Activated CD8-positive, alpha-beta memory T cell treated with anti-CD3 and anti-CD28 coated beads for 36 hours (primary cell): ENCODE data around the gene RNPEP. TPM values are rescaled to one million over a fixed set of nuclear protein-coding genes. Genes with fewer than 3 reads are reported as not detected.
"Not testable (repeated sequence)": the region's sequence is repeated elsewhere in the genome, so short reads cannot be mapped to it uniquely, and the experiment has no call there.

ENCODE experiments used
- CTCF ChIA-PET: fragments of 350-600 bp; sonication (Branson Sonifier 250); formaldehyde crosslinking; loops from one replicate; lab custom pipeline; 2021; ENCODE audit warnings: antibody characterized with exemption; lab: Charles Lee
- POLR2A ChIA-PET: fragments of 350-600 bp; sonication (Branson Sonifier 250); formaldehyde crosslinking; loops from one replicate; lab custom pipeline; 2021; ENCODE audit warnings: antibody characterized with exemption; lab: Charles Lee
- total RNA-seq, 2 experiments: library from RNA; stranded (reverse); gene quantifications; one replicate each; pipeline ENCODE4 v1.2.3, GENCODE V29; 2021

The RNPEP gene
- total RNA-seq, 2 experiments from 2014 or later, result 37.0 to 39.4 TPM

DNA sequence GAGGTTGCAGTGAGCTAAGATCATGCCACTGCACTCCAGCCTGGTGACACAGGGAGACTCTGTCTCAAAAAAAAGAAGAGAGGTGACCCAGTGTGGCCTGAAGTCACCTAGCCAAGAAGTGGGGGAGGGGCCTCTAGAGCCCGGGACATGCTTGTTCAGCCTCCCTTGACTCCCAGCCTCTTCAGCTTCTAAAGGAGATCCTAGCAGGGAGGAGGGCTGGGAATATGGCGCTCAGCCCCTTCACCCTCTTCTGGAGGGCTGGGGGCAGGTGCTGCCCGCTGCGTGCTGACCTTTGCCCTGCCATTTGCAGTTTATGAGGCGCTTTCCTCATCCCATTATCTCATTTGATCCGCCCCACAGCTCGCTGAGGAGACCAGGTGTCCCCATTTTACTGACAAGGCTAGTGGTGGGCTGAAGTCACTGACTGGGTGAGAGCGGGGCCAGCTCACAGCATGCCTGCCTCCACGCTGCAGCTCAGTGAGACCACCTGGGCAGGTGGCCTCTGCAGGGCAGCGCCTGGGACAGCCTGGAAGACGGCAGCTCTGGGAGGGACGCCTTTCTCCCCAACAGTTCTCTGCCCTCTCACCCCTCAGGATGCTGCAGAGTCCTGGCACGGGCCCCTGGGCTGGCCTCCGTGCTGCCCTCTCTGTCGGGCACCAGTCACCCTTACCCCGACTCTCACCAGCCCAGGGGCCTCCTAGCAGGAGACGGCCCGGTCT lies 35.5 kb downstream of the RNPEP start:
- ChIA-PET POLR2A (no interaction called here), CTCF (interaction anchor here (0.9 to 1.9 kb wide), 2 partner anchors 11 to 116 kb away, joined by 3 to 4 read pairs; no protein-coding TSS in a partner anchor)

GRCh38 chr1:202018468-202019234 lies 36.2 kb downstream of the RNPEP start:
- CTCF ChIA-PET, result no interaction called here

DNA sequence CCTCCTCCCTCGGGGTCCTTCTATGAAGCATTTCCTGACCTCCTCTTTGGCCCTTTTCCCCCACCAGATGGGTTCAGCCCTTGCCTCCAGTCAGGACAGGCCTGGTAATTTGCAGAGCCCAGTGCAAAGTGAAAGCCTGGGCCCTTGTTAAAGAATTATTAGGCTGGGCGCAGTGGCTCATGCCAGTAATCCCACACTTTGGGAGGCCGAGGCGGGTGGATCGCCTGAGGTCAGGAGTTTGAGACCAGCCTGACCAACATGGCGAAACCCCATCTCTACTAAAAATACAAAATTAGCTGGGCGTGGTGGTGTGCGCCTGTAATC lies 36.7 kb downstream of the RNPEP start:
- POLR2A ChIA-PET, CTCF ChIA-PET: not testable (repeated sequence)

More at GRCh38 chr1:202018468-202019234, 36.2 kb downstream of the RNPEP start:
- POLR2A ChIA-PET, result no interaction called here

GRCh38 chr1:202023001-202023433 lies 40.6 kb downstream of the RNPEP start:
- ChIA-PET CTCF (interaction anchor here (0.7 to 1.6 kb wide), 3 partner anchors 10 to 181 kb away, joined by 3 read pairs; no protein-coding TSS in a partner anchor), POLR2A (no interaction called here)

DNA sequence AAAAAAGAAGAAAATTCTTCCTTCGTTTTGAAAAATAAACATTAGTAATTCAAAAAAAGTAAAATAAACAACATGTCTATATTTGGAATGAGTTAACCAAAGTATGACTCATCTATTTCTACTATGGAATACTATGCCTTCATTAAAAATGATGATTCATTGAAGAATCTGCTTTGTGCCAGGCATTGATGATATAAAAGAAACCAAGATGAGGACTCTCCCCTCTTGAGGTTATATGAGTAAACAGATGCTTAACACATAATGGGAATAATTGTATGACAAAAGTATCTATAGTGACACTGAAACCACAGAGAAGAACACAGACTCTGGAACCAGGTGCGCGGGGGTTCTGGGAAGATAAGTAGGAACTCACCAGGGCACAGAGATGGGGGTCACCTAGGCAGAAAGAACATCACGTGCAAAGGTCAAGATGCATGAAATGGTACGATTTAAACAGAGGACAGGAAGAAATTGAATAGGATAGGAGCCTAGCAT lies 46.8 kb downstream of the RNPEP start:
- CTCF ChIA-PET, result no interaction called here

GRCh38 chr1:202029727-202030126 lies 47.3 kb downstream of the RNPEP start:
- CTCF ChIA-PET, result interaction anchor here (0.6 kb wide), 1 partner anchor 109 kb away, joined by 3 read pairs; no protein-coding TSS in a partner anchor
- POLR2A ChIA-PET, result no interaction called here

More for the DNA sequence above, 46.8 kb downstream of the RNPEP start:
- POLR2A ChIA-PET, result no interaction called here

DNA sequence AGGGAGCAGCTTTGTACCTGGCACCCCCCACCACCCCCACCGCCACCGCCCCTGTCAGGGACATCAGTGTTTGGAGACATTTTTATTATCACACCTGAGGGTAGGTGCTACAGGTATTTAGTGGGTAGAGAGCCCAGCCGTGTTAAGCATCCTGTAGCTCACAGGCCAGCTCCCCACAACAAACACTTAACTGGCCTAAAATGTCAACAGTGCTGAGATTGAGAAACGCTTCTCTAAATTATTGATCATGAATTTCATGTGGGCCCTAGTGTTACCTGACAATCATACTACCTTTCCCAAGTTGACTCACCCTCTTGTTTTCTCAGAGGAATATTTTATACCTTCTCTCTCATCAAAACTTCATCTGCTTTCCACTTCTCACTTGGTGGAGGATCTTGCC lies 49.3 kb downstream of the RNPEP start:
- POLR2A ChIA-PET, result no interaction called here
- CTCF ChIA-PET, result no interaction called here

DNA sequence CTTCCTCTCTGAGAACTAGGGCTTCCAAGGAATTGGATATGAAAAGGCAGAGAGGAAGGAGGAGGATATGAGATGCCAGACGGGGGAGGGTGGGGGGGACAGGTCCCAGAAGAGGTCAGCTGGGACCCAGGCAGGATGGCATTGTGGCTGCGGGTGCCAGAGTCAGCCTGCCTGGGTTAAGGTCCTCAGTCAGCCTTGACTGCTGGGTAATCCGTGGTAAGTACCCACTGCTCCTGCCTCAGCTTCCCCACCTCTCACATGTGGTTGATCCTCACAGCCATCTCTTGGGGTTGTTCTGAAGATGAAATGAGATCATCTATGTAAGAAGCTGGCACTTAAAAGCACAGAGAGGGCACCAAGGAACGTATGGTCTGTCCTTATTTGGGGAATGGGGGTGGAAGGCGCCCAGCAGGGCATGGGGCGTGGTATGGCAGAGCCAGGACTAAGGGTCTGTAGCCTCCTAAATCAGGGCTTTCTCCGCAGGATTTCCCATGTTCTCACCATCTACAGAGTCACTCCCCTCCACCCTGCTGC lies 51.8 kb downstream of the RNPEP start:
- ChIA-PET CTCF (no interaction called here), POLR2A (no interaction called here)

- ChIA-PET POLR2A (no interaction called here), CTCF (interaction anchor here (0.7 kb wide), 1 partner anchor 1263 kb away, joined by 3 read pairs; no protein-coding TSS in a partner anchor)
Measured at GRCh38 chr1:202034683-202035462, 52.4 kb downstream of the RNPEP start.

- POLR2A ChIA-PET, result no interaction called here
- CTCF ChIA-PET, result interaction anchor here (1.0 kb wide), 1 partner anchor 14 kb away, joined by 3 read pairs; no protein-coding TSS in a partner anchor
Measured at GRCh38 chr1:202036595-202037387, 54.3 kb downstream of the RNPEP start.

DNA sequence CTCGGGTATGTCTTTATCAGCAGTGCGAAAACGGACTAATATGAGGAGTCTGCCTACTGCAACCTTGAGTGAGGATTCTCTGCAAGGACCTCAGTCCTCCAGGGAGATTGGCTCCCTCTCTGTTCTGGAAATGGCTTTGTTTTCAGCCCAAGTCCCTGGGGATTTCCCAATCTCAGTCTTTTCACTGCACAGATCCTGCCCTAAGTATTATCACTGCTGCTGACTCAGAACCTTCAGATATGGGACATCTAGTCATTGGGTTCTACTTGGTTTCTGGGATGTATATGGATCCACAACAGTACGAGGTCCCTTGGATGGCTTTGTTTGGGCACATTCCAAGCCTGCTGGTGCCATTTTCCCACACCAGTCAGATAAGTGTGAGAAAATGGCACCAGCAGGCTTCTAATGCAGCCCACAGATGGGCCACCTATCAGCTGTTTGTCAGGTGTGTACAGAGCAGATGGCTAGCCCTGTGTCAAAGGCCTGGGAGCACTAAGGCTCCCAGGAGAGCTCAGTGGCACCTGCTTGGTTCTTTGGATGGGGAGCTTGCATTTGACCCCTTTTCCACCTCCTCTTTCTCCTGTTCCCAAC lies 55.4 kb downstream of the RNPEP start:
- POLR2A ChIA-PET, result no interaction called here
- CTCF ChIA-PET, result no interaction called here

DNA sequence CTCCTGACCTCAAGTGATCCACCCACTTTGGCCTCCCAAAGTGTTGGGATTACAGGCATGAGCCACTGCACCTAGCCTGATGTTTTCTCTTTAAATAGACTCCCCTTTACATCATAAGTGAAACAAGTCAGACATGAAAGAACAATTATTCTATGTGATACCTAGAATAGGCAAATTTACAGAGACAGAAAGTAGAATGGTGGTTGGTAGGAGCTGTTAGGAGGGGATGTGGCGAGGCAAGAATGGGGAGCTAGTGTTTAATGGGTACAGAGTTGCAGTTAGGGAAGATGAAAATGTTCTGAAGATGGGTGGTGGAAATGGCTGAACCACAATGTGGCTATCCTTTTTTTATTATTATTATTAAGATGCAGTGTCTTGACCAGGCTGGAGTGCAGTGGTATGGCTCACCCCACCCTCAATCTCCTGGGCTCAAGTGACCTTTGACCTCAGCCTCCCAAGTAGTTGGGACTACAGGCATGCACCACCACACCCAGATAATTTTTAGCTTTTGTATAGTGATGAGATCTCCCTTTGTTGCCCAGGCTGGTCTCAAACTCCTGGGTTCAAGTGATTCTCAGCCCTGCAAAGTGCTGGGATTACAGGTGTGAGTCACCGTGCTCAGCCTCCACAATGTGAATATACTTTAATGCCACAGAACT lies 56.4 kb downstream of the RNPEP start:
- ChIA-PET POLR2A (no interaction called here), CTCF (interaction anchor here (0.6 kb wide), 1 partner anchor 178 kb away, joined by 4 read pairs; no protein-coding TSS in a partner anchor)

DNA sequence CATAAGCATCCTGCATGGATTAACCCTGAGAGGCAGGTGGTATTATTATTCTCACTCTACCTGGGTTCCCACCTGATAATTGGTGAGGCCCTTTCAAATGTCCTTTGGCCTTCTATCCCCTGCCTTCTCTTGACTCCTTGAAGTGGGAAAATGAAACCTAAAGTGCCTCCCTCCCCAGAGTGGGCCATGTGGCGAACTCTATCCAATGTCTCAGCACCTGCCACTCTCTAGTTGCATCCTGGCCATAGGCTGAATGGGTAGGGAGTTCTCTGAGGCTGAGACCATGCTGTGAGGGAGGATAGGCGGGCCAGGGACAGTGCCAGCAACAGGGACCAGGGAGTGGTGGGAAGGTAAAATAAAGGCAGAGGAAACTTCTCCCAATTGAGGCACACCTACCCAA lies 63.3 kb downstream of the RNPEP start:
- POLR2A ChIA-PET, result no interaction called here
- CTCF ChIA-PET, result no interaction called here

- POLR2A ChIA-PET, result no interaction called here
- CTCF ChIA-PET, result no interaction called here
Measured at GRCh38 chr1:202046227-202046626, 63.8 kb downstream of the RNPEP start.

DNA sequence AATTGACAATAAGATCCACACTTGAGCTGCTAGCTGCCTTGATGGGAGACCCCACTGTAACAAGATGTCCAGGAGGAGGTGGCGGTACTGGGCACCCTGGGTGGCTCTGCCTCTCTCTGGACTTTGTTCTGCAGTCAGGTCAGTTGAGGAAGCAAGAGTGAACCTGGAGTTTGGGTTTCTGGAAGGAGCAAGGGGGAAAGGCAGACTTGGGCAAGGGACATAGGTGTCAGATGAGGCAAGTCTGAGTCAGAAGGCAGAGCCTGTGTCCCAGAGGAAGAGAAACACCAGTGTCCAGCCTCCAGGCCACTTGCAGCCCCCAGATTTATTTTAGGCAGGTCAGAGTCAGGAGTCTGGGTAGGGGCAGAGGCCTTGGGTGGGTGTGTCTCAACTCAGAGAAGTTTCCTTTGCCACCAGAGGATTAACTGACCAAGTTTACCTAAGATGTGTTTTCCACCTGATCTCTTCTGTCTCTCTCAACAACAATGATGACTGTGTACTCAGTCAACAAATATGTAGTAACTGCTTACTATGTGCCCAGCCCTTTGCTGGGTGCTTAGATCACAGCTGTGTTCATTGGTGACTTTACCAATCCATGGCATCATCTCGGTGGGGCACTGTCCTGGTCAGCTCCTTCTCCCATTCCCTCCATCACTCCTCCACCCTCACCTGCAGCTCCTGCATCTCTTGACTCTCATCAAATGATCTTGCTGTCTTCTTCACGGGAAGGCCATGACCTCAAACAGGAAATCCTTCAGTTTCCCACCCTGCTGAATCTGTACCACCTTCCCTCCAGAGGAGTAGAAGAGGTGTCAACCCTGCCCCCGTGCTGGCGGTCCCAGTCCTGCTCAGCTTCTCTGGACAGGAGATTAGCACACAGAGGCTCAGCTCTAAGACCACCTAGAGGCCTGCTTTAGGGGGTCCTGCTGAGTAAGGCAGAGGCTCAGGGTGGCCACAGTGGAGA lies 64.6 kb downstream of the RNPEP start:
- CTCF ChIA-PET, result no interaction called here
- POLR2A ChIA-PET, result no interaction called here

DNA sequence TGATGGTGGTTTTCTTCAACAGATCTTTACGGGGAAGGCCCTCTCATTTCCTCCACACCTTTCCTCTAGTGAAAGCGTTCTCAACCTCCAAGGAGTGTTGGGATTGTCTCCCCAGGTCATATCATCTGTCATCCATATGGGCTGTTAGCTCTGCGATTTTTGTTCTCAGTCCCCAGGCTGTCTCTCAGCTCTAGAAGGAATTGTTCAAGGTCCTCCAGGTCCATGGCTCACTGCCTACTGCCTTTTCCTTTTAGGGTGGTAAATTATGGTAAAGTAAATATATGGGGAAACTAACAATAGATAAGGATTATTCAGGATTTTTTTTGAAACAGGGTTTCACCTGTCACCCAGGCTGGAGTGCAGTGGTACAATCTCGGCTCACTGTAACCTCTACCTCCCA lies 65.5 kb downstream of the RNPEP start:
- ChIA-PET POLR2A (no interaction called here), CTCF (interaction anchor here (0.7 kb wide), 1 partner anchor 38 kb away, joined by 3 read pairs; the partner anchor contains the start of gene ELF3)
